ENCODE measurements around the gene STOML2. TPM values are rescaled to one million over a fixed set of nuclear protein-coding genes. Genes with fewer than 3 reads are reported as not detected.

STOML2 gene
- total RNA-seq, 1 experiment from 2014 or later = 192 TPM

- WGBS (ENCODE audit: extremely low coverage, insufficient read length, low lambda C conversion rate) = no CpG with 5 or more reads among the region's 6 CpGs
- no peak overlapping the region for H3K9ac ChIP-seq (ENCODE audit: extremely low read depth, insufficient read length, low read length)
Measured at GRCh38 chr9:35108461-35108860, 5.5 kb upstream of the STOML2 start.

More at GRCh38 chr9:35108461-35108860, 5.5 kb upstream of the STOML2 start:
- Histone ChIP-seq H3K14ac (ENCODE audit: insufficient read depth, low read length) (no peak overlapping the region), H2BK20ac (ENCODE audit: low read depth, low read length, poor library complexity, severe bottlenecking) (no peak overlapping the region), H3K4ac (ENCODE audit: low read depth, low read length) (no peak overlapping the region), H3K56ac (ENCODE audit: insufficient read length, low read depth, low read length) (no peak overlapping the region), H4K91ac (ENCODE audit: insufficient read length, low read depth, low read length) (no peak overlapping the region), H2AK5ac (ENCODE audit: insufficient read length, low read length) (no peak overlapping the region), H3K79me2 (ENCODE audit: insufficient read depth, low read length) (no peaks in the 10 kb centered on the region), H4K5ac (ENCODE audit: insufficient read length, low read depth, low read length) (no peak overlapping the region), H2BK15ac (ENCODE audit: low read depth, low read length) (no peak overlapping the region), H3K4me1 (ENCODE audit: insufficient read depth, low read length) (no peaks in the 10 kb centered on the region), H2AFZ (ENCODE audit: low read length) (no peak overlapping the region), H3K23ac (ENCODE audit: insufficient read length, low read depth, low read length) (no peak overlapping the region), H2BK12ac (ENCODE audit: insufficient read length, low read depth, low read length) (no peak overlapping the region), H3K4me2 (ENCODE audit: insufficient read depth, insufficient read length, low read length) (no peak overlapping the region), H2BK120ac (ENCODE audit: low read depth, low read length, poor library complexity, severe bottlenecking) (no peak overlapping the region), H4K20me1 (ENCODE audit: control insufficient read depth, insufficient read depth, insufficient read length) (no peaks in the 10 kb centered on the region), H3K9me3 (ENCODE audit: control insufficient read depth, low read depth, low read length) (no peaks in the 10 kb centered on the region), H2BK5ac (ENCODE audit: insufficient read length, low read length) (no peak overlapping the region), H3K79me1 (ENCODE audit: insufficient read depth, low read depth, low read length, poor library complexity, severe bottlenecking) (no peaks in the 10 kb centered on the region), H3T11ph (ENCODE audit: low read length) (no peak overlapping the region), H3K18ac (ENCODE audit: insufficient read length, low read depth, low read length) (no peak overlapping the region), H4K8ac (replicated peaks; ENCODE audit: insufficient read length, low read depth, low read length) (no peak overlapping the region), H3K23me2 (ENCODE audit: insufficient read length, low read depth, low read length, poor library complexity, severe bottlenecking) (peaks cover 7% of the 10 kb centered on the region), H3K27me3 (ENCODE audit: insufficient read depth, low read length) (no peaks in the 10 kb centered on the region), H3K27ac (ENCODE audit: insufficient read length, low read depth, low read length) (no peak overlapping the region)
- no peak for TF ChIP-seq CTCF (conservative IDR thresholded peaks at IDR 0.05)
- H3K4me3 Mint-ChIP-seq = no peak overlapping the region; a peak in 1 of 5 replicates
- no peaks in the 10 kb centered on the region for H3K27me3 Mint-ChIP-seq (ENCODE audit: low read depth)
- H3K27ac Mint-ChIP-seq = no peak overlapping the region
- H3K9me3 Mint-ChIP-seq = no peaks in the 10 kb centered on the region
- peaks cover 2 to 18% (median 12%) of the 10 kb centered on the region in 3 experiments; a peak in 5 of 7 replicates for H3K36me3 Mint-ChIP-seq (ENCODE audit: insufficient read depth in 1 of 3, low read depth in 3 of 3)
- no peak for DNase-seq
- peaks cover 21 to 28% of the 10 kb centered on the region in 2 experiments for H3K4me1 Mint-ChIP-seq

Data from H9 (cell line).